IMR-90 (cell line): ENCODE data around the gene TM4SF4. TPM values are rescaled to one million over a fixed set of nuclear protein-coding genes. Genes with fewer than 3 reads are reported as not detected.
A peak's percentile ranks its signal among the peaks of the same experiment; 100 is the strongest.

Experiments
- ATAC-seq: fragments of 200-7000 bp; cut with Tn5 transposase; 2 replicates; pipeline ENCODE4 v1.9.1; 2020; ENCODE audit warnings: low read depth, mild to moderate bottlenecking, moderate library complexity
- BruUV-seq: library from RNA; stranded (reverse); fragments of 400-500 nt; replicated peaks from 2 replicates; lab custom pipeline; 2021; lab: Mats Ljungman, UMichigan
- CTCF ChIA-PET: fragments of 300-600 bp; formaldehyde crosslinking; extraction: SDS; loops from one replicate; lab custom pipeline; 2021; ENCODE audit warnings: antibody characterized with exemption; lab: Yijun Ruan, JAX
- POLR2A ChIA-PET: fragments of 300-600 bp; sonication (Branson Sonifier 250); formaldehyde crosslinking; loops from one replicate; lab custom pipeline; 2022; ENCODE audit warnings: antibody characterized with exemption; ENCODE audit not compliant: unreplicated experiment; lab: Charles Lee
- DNase-seq: peaks from one replicate; pipeline ENCODE4 v3.0.0; 2013
- H2AFZ ChIP-seq: replicated peaks from 2 replicates; pipeline ENCODE3; 2013; ENCODE audit warnings: low read length, mild to moderate bottlenecking; ENCODE audit not compliant: poor library complexity
- H2AK5ac ChIP-seq: 2 replicates; pipeline ENCODE4 v1.6.1; 2013; ENCODE audit warnings: low read depth, low read length, inconsistent platforms
- H2AK9ac ChIP-seq: replicated peaks from 2 replicates; pipeline ENCODE3; 2013; ENCODE audit warnings: mild to moderate bottlenecking, low read depth, low read length, moderate library complexity; ENCODE audit not compliant: poor library complexity
- H2BK120ac ChIP-seq: 2 replicates; pipeline ENCODE4 v1.6.1; 2013; ENCODE audit warnings: low read depth, low read length, inconsistent platforms
- H2BK15ac ChIP-seq: 3 replicates; pipeline ENCODE4 v1.6.1; 2013; ENCODE audit warnings: low read depth, low read length, inconsistent platforms
- H2BK20ac ChIP-seq: 2 replicates; pipeline ENCODE4 v1.6.1; 2013; ENCODE audit warnings: low read depth, mild to moderate bottlenecking, inconsistent platforms, low read length, moderate library complexity
- H2BK5ac ChIP-seq: 2 replicates; pipeline ENCODE4 v1.6.1; 2013; ENCODE audit warnings: mild to moderate bottlenecking, low read depth, low read length, inconsistent platforms; ENCODE audit not compliant: poor library complexity, severe bottlenecking
- H3K14ac ChIP-seq: replicated peaks from 2 replicates; pipeline ENCODE4 v1.6.1; 2013; ENCODE audit warnings: low read depth, low read length, inconsistent platforms
- H3K18ac ChIP-seq: 2 replicates; pipeline ENCODE4 v1.6.1; 2013; ENCODE audit warnings: low read depth, low read length, control low read depth
- H3K23ac ChIP-seq: 2 replicates; pipeline ENCODE4 v1.6.1; 2013; ENCODE audit warnings: low read depth, low read length, inconsistent platforms
- H3K27ac ChIP-seq: 2 replicates; pipeline ENCODE4 v1.5.1; 2013; ENCODE audit warnings: mild to moderate bottlenecking, control low read depth, low read length; ENCODE audit not compliant: insufficient read depth
- H3K27me3 ChIP-seq: 2 replicates; pipeline ENCODE4 v1.6.1; 2013; ENCODE audit warnings: low read length; ENCODE audit not compliant: control insufficient read depth, insufficient read depth
- H3K36me3 ChIP-seq: 2 replicates; pipeline ENCODE4 v1.6.1; 2013; ENCODE audit warnings: low read length, mixed read lengths; ENCODE audit not compliant: control insufficient read depth, insufficient read depth
- H3K4ac ChIP-seq: 2 replicates; pipeline ENCODE4 v1.6.1; 2013; ENCODE audit warnings: low read depth, low read length, inconsistent platforms
- H3K4me1 ChIP-seq: 2 replicates; pipeline ENCODE4 v1.6.1; 2013; ENCODE audit warnings: low read length, mixed read lengths; ENCODE audit not compliant: control insufficient read depth, insufficient read depth
- H3K4me2 ChIP-seq: 2 replicates; pipeline ENCODE4 v1.6.1; 2013; ENCODE audit warnings: low read depth, mild to moderate bottlenecking, control low read depth, low read length, moderate library complexity
- H3K4me3 ChIP-seq: 2 replicates; pipeline ENCODE4 v1.5.1; 2013; ENCODE audit warnings: low read depth, mild to moderate bottlenecking, control low read depth, low read length, moderate library complexity; ENCODE audit not compliant: insufficient read depth
- H3K56ac ChIP-seq: 2 replicates; pipeline ENCODE4 v1.6.1; 2013; ENCODE audit warnings: low read length, inconsistent platforms; ENCODE audit not compliant: insufficient read depth; ENCODE audit errors: extremely low read depth
- H3K79me1 ChIP-seq, 2 experiments: 2 replicates each; pipeline ENCODE4 v1.6.1; 2013; ENCODE audit warnings: low read length in 2 of 2, inconsistent platforms in 1 of 2, low read depth in 1 of 2
- H3K9ac ChIP-seq: 2 replicates; pipeline ENCODE4 v1.6.1; 2013; ENCODE audit warnings: low read depth, low read length, control low read depth
- H3K9me1 ChIP-seq: 2 replicates; pipeline ENCODE4 v1.6.1; 2013; ENCODE audit warnings: low read length, inconsistent platforms; ENCODE audit not compliant: insufficient read depth
- H3K9me3 ChIP-seq: 2 replicates; pipeline ENCODE4 v1.6.1; 2013; ENCODE audit warnings: low read length; ENCODE audit not compliant: control insufficient read depth, insufficient read depth
- H4K20me1 ChIP-seq: 2 replicates; pipeline ENCODE4 v1.6.1; 2013; ENCODE audit warnings: low read length, inconsistent platforms; ENCODE audit not compliant: insufficient read depth
- H4K5ac ChIP-seq: 2 replicates; pipeline ENCODE4 v1.6.1; 2013; ENCODE audit warnings: mild to moderate bottlenecking, low read depth, low read length, control low read depth
- H4K8ac ChIP-seq, 2 experiments: 2 replicates each; pipeline ENCODE4 v1.6.1; 2013; ENCODE audit warnings: low read depth in 2 of 2, low read length in 2 of 2, control low read depth in 1 of 2, inconsistent platforms in 1 of 2
- H4K91ac ChIP-seq: 2 replicates; pipeline ENCODE4 v1.6.1; 2013; ENCODE audit warnings: low read depth, low read length, inconsistent platforms; ENCODE audit not compliant: insufficient read depth
- BHLHE40 ChIP-seq: fragments of 150-350 bp; IDR thresholded peaks from 2 replicates; pipeline ENCODE4 v1.6.1; 2016; ENCODE audit warnings: mild to moderate bottlenecking, low read depth, low read length
- CEBPB ChIP-seq: IDR thresholded peaks from 2 replicates; pipeline ENCODE4 v1.6.1; 2012; ENCODE audit warnings: low read depth, low read length, improper control_type of control experiment
- CHD1 ChIP-seq: IDR thresholded peaks from 2 replicates; pipeline ENCODE4 v1.6.1; 2012; ENCODE audit warnings: low read depth, low read length, improper control_type of control experiment
- FOS ChIP-seq: fragments of 150-350 bp; IDR thresholded peaks from 2 replicates; pipeline ENCODE4 v1.6.1; 2016; ENCODE audit warnings: low read depth, low read length
- MAFK ChIP-seq: IDR thresholded peaks from 2 replicates; pipeline ENCODE4 v1.6.1; 2012; ENCODE audit warnings: low read depth, low read length, improper control_type of control experiment
- POLR2A ChIP-seq: IDR thresholded peaks from 2 replicates; pipeline ENCODE4 v1.6.1; 2012; ENCODE audit warnings: mild to moderate bottlenecking, low read depth, low read length
- RCOR1 ChIP-seq: IDR thresholded peaks from 2 replicates; pipeline ENCODE4 v1.6.1; 2012; ENCODE audit warnings: mild to moderate bottlenecking, low read length, improper control_type of control experiment; ENCODE audit not compliant: insufficient replicate concordance
- RFX5 ChIP-seq: IDR thresholded peaks from 2 replicates; pipeline ENCODE4 v1.8.0; 2012; ENCODE audit warnings: low read depth, mild to moderate bottlenecking, low read length, moderate library complexity
- SMC3 ChIP-seq: fragments of 150-350 bp; IDR thresholded peaks from 2 replicates; pipeline ENCODE4 v1.6.1; 2016; ENCODE audit warnings: low read depth, mild to moderate bottlenecking, antibody characterized with exemption, low read length, moderate library complexity
- USF2 ChIP-seq: fragments of 150-350 bp; IDR thresholded peaks from 2 replicates; pipeline ENCODE4 v1.6.1; 2017; ENCODE audit warnings: mild to moderate bottlenecking, antibody characterized with exemption, low read length, low read depth
- WGBS, 2 experiments: methylation state at CpG; one replicate each; pipeline versions ENCODE4 v1.1.5 to v1.1.7; 2013; ENCODE audit warnings: missing lambda C conversion rate in 2 of 2; ENCODE audit not compliant: insufficient read length in 1 of 2; ENCODE audit errors: extremely low coverage in 2 of 2; 5-methylcytosine and 5-hydroxymethylcytosine counted together
- dilution Hi-C: fragments of 300-500 bp; cut with HindIII; formaldehyde crosslinking; loops from one replicate; pipeline ENCODE4 v1.14.3; 2018; ENCODE audit warnings: low sequenced_read_pairs; ENCODE audit not compliant: unreplicated experiment
- in situ Hi-C: fragments of 300-500 bp; cut with MboI; formaldehyde crosslinking; loops from 3 replicates; pipeline ENCODE4 v1.14.3; 2019; ENCODE audit warnings: low sequenced_read_pairs, inconsistent platforms, mixed read lengths
- intact Hi-C: fragments of 100-400 bp; cut with micrococcal nuclease; formaldehyde crosslinking; loops from 2 replicates; pipeline ENCODE4 v1.10.0; 2022
- polyA plus RNA-seq, 3 experiments: library from polyadenylated mRNA; depleted of rRNA; stranded (reverse); fragments of >200 nt; gene quantifications; 2 replicates each; pipeline ENCODE4 v1.2.3, GENCODE V29; 2012; ENCODE audit warnings: low replicate concordance in 1 of 3
- total RNA-seq: library from RNA; depleted of rRNA; stranded (reverse); fragments of >200 nt; gene quantifications from 2 replicates; pipeline ENCODE4 v1.2.3, GENCODE V29; 2012

Gene TM4SF4
- total and polyA plus RNA-seq, 2 of the 4 experiments (the other 2 are of a cell fraction) = 0.60 to 1.6 TPM

DNA sequence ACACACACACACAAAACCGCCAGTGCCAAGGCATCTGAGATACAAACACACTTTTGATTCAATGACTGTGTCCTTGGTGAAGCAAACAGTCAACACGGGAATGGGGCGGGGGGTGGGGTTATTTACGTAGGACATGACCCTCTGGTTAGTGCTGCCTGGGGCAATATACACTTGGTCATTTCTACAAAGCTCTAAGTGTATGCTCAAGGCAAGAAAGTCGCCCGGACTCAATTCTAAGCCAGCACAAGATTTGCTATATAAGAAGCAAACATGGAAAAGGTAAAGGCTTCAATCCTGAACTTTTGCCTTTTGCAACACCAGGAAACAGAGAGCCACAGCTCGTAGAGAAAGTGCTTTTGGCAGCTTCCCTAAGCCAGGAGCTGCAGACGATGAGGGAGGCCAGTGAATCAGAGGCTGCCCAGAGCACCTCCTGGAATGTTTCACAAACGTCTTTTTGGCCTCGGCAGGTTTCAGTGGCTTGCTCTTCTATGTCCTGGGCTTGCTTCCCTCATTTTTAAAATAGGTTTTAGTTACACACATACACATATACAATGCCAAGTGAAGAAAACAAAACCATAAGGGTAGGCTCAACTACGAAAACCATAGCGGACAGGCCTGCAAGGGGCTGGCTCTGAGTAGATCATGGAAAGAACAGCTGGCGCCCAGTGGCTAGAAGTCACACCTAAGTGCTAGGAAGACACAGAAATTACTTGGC, 73.6 kb downstream of the TM4SF4 start:
- peak overlapping the region; percentile 21 for H3K9ac ChIP-seq
- peak overlapping the region; percentile 16; the same call in 1 of the 2 replicates for H3K56ac ChIP-seq
- peak overlapping the region; percentile 63 for H2BK120ac ChIP-seq
- no peaks in the 10 kb centered on the region for H3K36me3 ChIP-seq
- peak overlapping the region; percentile 86; the same call in 2 of the 3 replicates for H2BK15ac ChIP-seq
- peak overlapping the region; percentile 44; the same call in 1 of the 2 replicates for H2AK5ac ChIP-seq
- H3K4me3 ChIP-seq = no peak overlapping the region; the same call in 1 of the 2 replicates
- no peaks in the 10 kb centered on the region for H3K9me3 ChIP-seq
- ATAC-seq = peak; percentile 88
- H3K18ac ChIP-seq = peak overlapping the region; percentile 58; the same call in 1 of the 2 replicates
- H2BK20ac ChIP-seq = peak overlapping the region; percentile 76
- no peaks in the 10 kb centered on the region for H3K27me3 ChIP-seq
- in situ Hi-C loops (no loop called here), dilution Hi-C loops (no loop called here), intact Hi-C loops (no loop called here)
- peak overlapping the region; percentile 11 to 55; a peak in 2 of 4 replicates for H4K8ac ChIP-seq
- no peak overlapping the region for H2AK9ac ChIP-seq
- H3K9me1 ChIP-seq = peaks cover 26% of the 10 kb centered on the region
- H3K4me1 ChIP-seq = peaks cover 20% of the 10 kb centered on the region
- CTCF ChIA-PET = interaction anchor here (0.8 to 1.1 kb wide), 3 partner anchors 8 to 44 kb away, joined by 3 read pairs; no protein-coding TSS in a partner anchor
- H3K23ac ChIP-seq = peak overlapping the region; percentile 53
- H3K4me2 ChIP-seq = peak overlapping the region; percentile 63
- peak; percentile 90 for DNase-seq
- POLR2A ChIA-PET = no interaction called here
- peaks cover 27 to 67% of the 10 kb centered on the region in 2 experiments for H3K79me1 ChIP-seq
- TF ChIP-seq POLR2A (no peak), MAFK (no peak), CEBPB (peak; percentile 29; the same call in 1 of the 2 replicates), FOS (peak; percentile 34), SMC3 (no peak), USF2 (no peak), RFX5 (no peak), RCOR1 (no peak), CHD1 (no peak), BHLHE40 (0 out of 2 replicates have a peak, but pooled peaks have one; percentile 7)
- peak overlapping the region; percentile 69 for H2BK5ac ChIP-seq
- H4K20me1 ChIP-seq = peaks cover 13% of the 10 kb centered on the region
- peak overlapping the region; percentile 68 for H3K4ac ChIP-seq
- BruUV-seq = no TSS peak
- H4K91ac ChIP-seq = peak overlapping the region; percentile 2; the same call in 1 of the 2 replicates
- WGBS, 2 experiments = 31% methylated on average over 3 of the region's 13 CpGs; no CpG with 5 or more reads in 1 of the 2 experiments
- peak overlapping the region; percentile 77 for H3K14ac ChIP-seq
- peak overlapping the region; percentile 33; the same call in 1 of the 2 replicates for H4K5ac ChIP-seq
- peak overlapping the region; percentile 77 for H3K27ac ChIP-seq
- no peak overlapping the region for H2AFZ ChIP-seq
